ENCODE data around the gene SH2B2. TPM values are rescaled to one million over a fixed set of nuclear protein-coding genes. Genes with fewer than 3 reads are reported as not detected.
"Not testable (repeated sequence)": the region's sequence is repeated elsewhere in the genome, so short reads cannot be mapped to it uniquely, and the experiment has no call there.

Gene SH2B2

DNA sequence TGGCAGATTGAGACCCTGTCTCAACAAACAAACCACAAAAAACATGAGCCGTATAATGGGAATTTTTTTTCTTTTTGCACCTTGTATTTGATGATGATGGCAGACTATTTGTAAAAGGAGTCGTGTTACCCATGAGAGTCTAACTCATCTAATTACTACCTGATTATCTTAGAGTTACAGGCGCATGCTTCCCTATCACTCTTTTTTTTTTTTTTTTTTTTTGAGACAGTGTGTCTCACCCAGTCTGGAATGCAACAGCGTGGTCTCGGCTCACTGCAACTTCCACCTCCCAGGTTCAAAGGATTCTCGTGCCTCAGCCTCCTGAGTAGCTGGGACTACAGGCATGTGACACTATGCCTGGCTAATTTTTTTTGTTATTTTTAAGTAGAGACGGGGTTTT is 78.7 kb downstream of the SH2B2 start:
- H2BK120ac ChIP-seq (ENCODE audit: low read depth, low read length); H3K9me3 ChIP-seq (replicated peaks in 1 of 2; ENCODE audit: control insufficient read depth in 2 of 2, insufficient read depth in 1 of 2, low read depth in 1 of 2, low read length in 2 of 2); H3K23ac ChIP-seq (ENCODE audit: low read depth, low read length, poor library complexity); H4K8ac ChIP-seq (ENCODE audit: low read depth, low read length); H2BK12ac ChIP-seq (ENCODE audit: low read length); H3K18ac ChIP-seq (ENCODE audit: low read length); H3K27ac ChIP-seq (replicated peaks; ENCODE audit: low read length); H3K4me1 ChIP-seq (ENCODE audit: control insufficient read depth in 2 of 2, insufficient read depth in 1 of 2, low read depth in 1 of 2, low read length in 2 of 2); H3K27me3 ChIP-seq (ENCODE audit: control insufficient read depth in 3 of 3, insufficient read depth in 3 of 3, low read depth in 1 of 3, low read length in 3 of 3); H3K9ac ChIP-seq (ENCODE audit: low read depth, low read length, poor library complexity); H3K4me3 ChIP-seq (ENCODE audit: low read length in 2 of 2); H2BK5ac ChIP-seq (ENCODE audit: low read length); H3K4me2 ChIP-seq (ENCODE audit: insufficient read depth, low read length, poor library complexity, severe bottlenecking); H3K4ac ChIP-seq (ENCODE audit: low read length); H2BK15ac ChIP-seq (ENCODE audit: low read length); H3K14ac ChIP-seq (ENCODE audit: low read length); H3K79me1 ChIP-seq (ENCODE audit: low read depth, low read length); DNase-seq (ENCODE audit: low spot score); H3K36me3 ChIP-seq (replicated peaks in 1 of 2; ENCODE audit: control insufficient read depth in 2 of 2, insufficient read depth in 2 of 2, low read length in 2 of 2); H2AK5ac ChIP-seq (ENCODE audit: low read depth, low read length); H4K91ac ChIP-seq (ENCODE audit: low read depth, low read length, poor library complexity); H2AFZ ChIP-seq (ENCODE audit: low read length): not testable (repeated sequence)
- no CpG with 5 or more reads among the region's 7 CpGs for WGBS, 2 donors (ENCODE audit: extremely low coverage in 2 of 2, insufficient read length in 2 of 2, insufficient replicate concordance in 1 of 2)

DNA sequence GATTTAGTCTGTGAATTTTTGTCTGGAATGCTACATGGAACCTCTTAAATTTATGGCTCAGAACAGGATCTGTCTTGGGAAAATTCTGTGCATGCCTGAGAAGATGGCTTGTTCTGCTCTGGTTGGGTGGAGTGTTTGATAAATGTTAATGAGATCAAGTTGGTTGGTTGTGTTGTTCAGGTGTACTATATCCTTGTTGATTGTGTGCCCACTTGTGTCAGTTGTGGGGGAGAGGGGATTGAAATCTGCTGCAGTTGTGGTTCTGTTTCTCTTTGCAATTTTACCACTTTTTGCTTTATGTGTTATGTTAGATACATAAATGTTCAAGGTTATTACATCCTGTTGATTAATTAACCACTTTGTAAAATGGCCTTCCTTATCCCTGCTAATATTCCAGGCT is 83.4 kb downstream of the SH2B2 start:
- not testable (repeated sequence) for H3K9me3 ChIP-seq (replicated peaks in 1 of 2; ENCODE audit: control insufficient read depth in 2 of 2, insufficient read depth in 1 of 2, low read depth in 1 of 2, low read length in 2 of 2); H3K27me3 ChIP-seq (ENCODE audit: control insufficient read depth in 3 of 3, insufficient read depth in 3 of 3, low read depth in 1 of 3, low read length in 3 of 3); H2AK5ac ChIP-seq (ENCODE audit: low read depth, low read length)

More for the DNA sequence above, 83.4 kb downstream of the SH2B2 start:
- not testable (repeated sequence) for H2BK12ac ChIP-seq (ENCODE audit: low read length); H2BK120ac ChIP-seq (ENCODE audit: low read depth, low read length); H3K23ac ChIP-seq (ENCODE audit: low read depth, low read length, poor library complexity); H3K79me1 ChIP-seq (ENCODE audit: low read depth, low read length); H2AFZ ChIP-seq (ENCODE audit: low read length); DNase-seq (ENCODE audit: low spot score); H3K18ac ChIP-seq (ENCODE audit: low read length); H3K4me1 ChIP-seq (ENCODE audit: control insufficient read depth in 2 of 2, insufficient read depth in 1 of 2, low read depth in 1 of 2, low read length in 2 of 2); H3K9ac ChIP-seq (ENCODE audit: low read depth, low read length, poor library complexity); H3K27ac ChIP-seq (replicated peaks; ENCODE audit: low read length); H2BK15ac ChIP-seq (ENCODE audit: low read length); H4K91ac ChIP-seq (ENCODE audit: low read depth, low read length, poor library complexity); H3K14ac ChIP-seq (ENCODE audit: low read length); H3K4me3 ChIP-seq (ENCODE audit: low read length in 2 of 2); H4K8ac ChIP-seq (ENCODE audit: low read depth, low read length); H2BK5ac ChIP-seq (ENCODE audit: low read length); H3K4me2 ChIP-seq (ENCODE audit: insufficient read depth, low read length, poor library complexity, severe bottlenecking); H3K4ac ChIP-seq (ENCODE audit: low read length)
- peaks cover 0 to 15% of the 10 kb centered on the region in 2 donors for H3K36me3 ChIP-seq (replicated peaks in 1 of 2; ENCODE audit: control insufficient read depth in 2 of 2, insufficient read depth in 2 of 2, low read length in 2 of 2)

Small RNA genes within 50 kb of the gene (small RNA-seq; reads per million reads assigned to genes)
- not detected for gene AC005088.1 (ENCODE audit: insufficient read depth)
- gene MIR4285 (ENCODE audit: insufficient read depth) = not detected
- not detected for gene RF00019 (ENCODE audit: insufficient read depth)

Data from neuronal stem cell (in vitro differentiated cells).